HG03342 (cell line): ENCODE data around the gene ORC2.

Experiments used
- ATAC-seq: cut with Tn5 transposase; IDR thresholded peaks from one replicate; pipeline ENCODE4 v1.9.1; 2021; ENCODE audit warnings: mild to moderate bottlenecking, moderate library complexity; ENCODE audit not compliant: unreplicated experiment

The ORC2 gene

DNA sequence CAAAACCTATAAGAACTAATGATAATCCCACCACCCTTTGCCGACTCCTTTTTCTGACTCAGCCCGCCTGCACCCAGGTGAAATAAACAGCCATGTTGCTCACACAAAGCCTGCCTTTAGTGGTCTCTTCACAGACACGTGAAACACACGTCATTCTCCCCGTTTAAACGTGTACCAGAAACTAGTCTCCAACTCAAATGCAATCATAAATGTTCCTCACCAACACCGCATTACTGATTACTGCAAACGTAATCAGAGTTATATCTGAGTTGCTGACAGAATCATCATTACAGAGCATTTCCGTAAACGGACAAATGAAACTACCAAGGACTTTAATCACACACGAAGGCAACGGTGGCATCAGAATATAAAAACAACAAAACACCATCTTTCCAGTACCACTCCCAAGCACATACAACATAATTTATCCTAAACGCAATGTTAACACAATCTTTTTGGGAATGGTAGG, 100.9 kb downstream of the ORC2 start:
- ATAC-seq = no peak

DNA sequence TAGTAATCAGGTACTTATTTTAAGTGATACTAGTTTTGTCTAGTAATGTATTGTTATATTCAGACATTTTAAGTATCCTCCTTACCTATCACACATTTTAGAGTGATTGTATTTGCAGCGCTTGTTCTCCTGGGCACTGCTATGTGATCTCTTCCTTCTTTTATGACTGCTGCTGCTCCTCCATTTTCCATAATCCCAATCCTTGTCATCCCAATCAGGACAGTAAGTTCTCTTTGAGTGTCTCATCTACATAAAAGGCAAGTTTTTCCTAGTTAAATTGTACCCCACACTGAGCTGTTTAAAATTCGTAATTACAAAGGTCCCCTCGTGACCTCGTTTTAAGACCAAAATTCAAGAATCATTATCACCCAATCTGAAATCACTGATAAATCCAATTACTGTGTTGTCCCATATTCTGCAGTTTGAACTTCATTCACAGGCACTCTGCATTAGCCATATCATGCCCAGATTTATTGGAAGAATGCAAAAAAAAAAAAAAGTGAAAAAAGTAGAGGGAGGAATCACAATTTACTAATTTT, 101.8 kb downstream of the ORC2 start:
- no peak for ATAC-seq

DNA sequence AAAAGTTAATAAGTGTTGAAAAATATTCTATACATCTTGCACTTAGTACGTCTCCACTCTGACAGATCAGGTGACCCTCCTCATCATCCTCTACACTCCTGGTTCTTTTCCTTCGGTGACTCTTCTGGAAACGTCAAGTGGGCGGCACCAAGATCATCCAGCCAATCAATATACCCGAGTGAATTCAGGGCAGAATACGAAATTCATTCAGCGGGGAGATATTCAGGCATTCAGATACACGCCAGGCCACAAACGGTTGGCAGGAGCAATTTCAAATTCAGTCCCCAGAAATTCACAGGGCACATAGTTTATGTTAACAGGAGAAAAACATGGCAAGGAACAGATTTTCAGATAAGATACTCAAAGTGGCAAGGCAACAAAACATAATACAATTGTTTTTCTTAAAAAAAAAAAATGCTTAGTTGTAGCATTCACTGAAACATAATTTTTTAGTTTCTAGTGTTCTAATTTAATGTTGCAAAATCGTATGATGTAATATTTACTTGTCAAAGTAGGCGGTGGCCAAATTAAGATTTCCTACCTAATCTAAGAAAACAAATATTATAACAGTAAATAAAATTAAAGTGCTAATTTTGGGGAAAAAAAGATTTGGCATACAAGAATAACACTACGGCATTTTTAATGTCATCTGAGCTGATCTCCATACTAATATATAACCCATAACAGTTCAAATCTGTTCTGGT, 103.2 kb downstream of the ORC2 start:
- ATAC-seq = no peak
